ENCODE measurements around the gene MYO7A.
"Not testable (repeated sequence)": the region's sequence is repeated elsewhere in the genome, so short reads cannot be mapped to it uniquely, and the experiment has no call there.

MYO7A gene

GRCh38 chr11:77093056-77093891, 34.8 kb upstream of the MYO7A start:
- DNase-seq, result no peak

- DNase-seq, result peak; percentile 43
Measured at GRCh38 chr11:77093987-77094840, 33.8 kb upstream of the MYO7A start.

GRCh38 chr11:77094841-77095365, 33.1 kb upstream of the MYO7A start:
- no peak for DNase-seq

- no peak for DNase-seq
Measured at GRCh38 chr11:77095551-77096490, 32.2 kb upstream of the MYO7A start.

GRCh38 chr11:77096591-77097019, 31.4 kb upstream of the MYO7A start:
- DNase-seq, result no peak

- DNase-seq, result not testable (repeated sequence)
Measured at GRCh38 chr11:77097180-77097579, 30.9 kb upstream of the MYO7A start.

GRCh38 chr11:77100166-77101042, 27.6 kb upstream of the MYO7A start:
- DNase-seq, result no peak

- DNase-seq, result no peak
Measured at GRCh38 chr11:77101043-77101537, 27.0 kb upstream of the MYO7A start.

GRCh38 chr11:77102246-77103210, 25.5 kb upstream of the MYO7A start, which contains the start of gene OMP:
OMP (plus strand) TSS chr11:77102840; CDS start chr11:77102840, 0 bp downstream.
- no peak for DNase-seq

GRCh38 chr11:77103319-77103718, 24.7 kb upstream of the MYO7A start:
- no peak for DNase-seq

- no peak for DNase-seq
Measured at GRCh38 chr11:77104727-77105126, 23.3 kb upstream of the MYO7A start.

GRCh38 chr11:77106321-77106720, 21.7 kb upstream of the MYO7A start:
- DNase-seq, result no peak

GRCh38 chr11:77106759-77107158, 21.3 kb upstream of the MYO7A start:
- no peak for DNase-seq

- DNase-seq, result no peak
Measured at GRCh38 chr11:77107950-77108349, 20.1 kb upstream of the MYO7A start.

GRCh38 chr11:77108436-77108835, 19.6 kb upstream of the MYO7A start:
- DNase-seq, result no peak

GRCh38 chr11:77109236-77110019, 18.6 kb upstream of the MYO7A start:
- peak; percentile 96 for DNase-seq

- DNase-seq, result peak; percentile 91
Measured at GRCh38 chr11:77110836-77111235, 17.2 kb upstream of the MYO7A start.

GRCh38 chr11:77111277-77111676, 16.8 kb upstream of the MYO7A start:
- DNase-seq, result no peak

- DNase-seq, result no peak
Measured at GRCh38 chr11:77111946-77112345, 16.1 kb upstream of the MYO7A start.
